ENCODE results near the gene B9D1. TPM values are rescaled to one million over a fixed set of nuclear protein-coding genes. Genes with fewer than 3 reads are reported as not detected.

The B9D1 gene
- total RNA-seq, 1 experiment from 2014 or later = 31.9 TPM

- no peak for TF ChIP-seq ZNF671 (CRISPR knock-in tag; IDR thresholded peaks at IDR 0.05)
- TF ChIP-seq PRDM15 (CRISPR knock-in tag; IDR thresholded peaks at IDR 0.05) = no peak
- peak; percentile 46; the same call in 1 of the 2 replicates for TF ChIP-seq MAX (CRISPR knock-in tag; IDR thresholded peaks at IDR 0.05)
- TF ChIP-seq NR2C2 (CRISPR knock-in tag; IDR thresholded peaks at IDR 0.05) = no peak
- TF ChIP-seq CTCF (IDR thresholded peaks at IDR 0.05) = peak; percentile 52
- TF ChIP-seq ELF4 (CRISPR knock-in tag; IDR thresholded peaks at IDR 0.05; ENCODE audit: low read depth) = no peak
- TF ChIP-seq CDX4 (CRISPR knock-in tag; IDR thresholded peaks at IDR 0.05; ENCODE audit: borderline replicate concordance) = no peak
- TF ChIP-seq SMAD4 (CRISPR knock-in tag; IDR thresholded peaks at IDR 0.05) = no peak
- no peak for TF ChIP-seq ZNF138 (CRISPR knock-in tag; conservative IDR thresholded peaks at IDR 0.05)
- TF ChIP-seq TEAD1 (CRISPR knock-in tag; IDR thresholded peaks at IDR 0.05) = 0 out of 2 replicates have a peak, but pooled peaks have one; percentile 48
- TF ChIP-seq E2F5 (CRISPR knock-in tag; IDR thresholded peaks at IDR 0.05) = no peak
- TF ChIP-seq NR3C1 (CRISPR knock-in tag; conservative IDR thresholded peaks at IDR 0.05; ENCODE audit: low read depth) = no peak
- TF ChIP-seq ERG (CRISPR knock-in tag; IDR thresholded peaks at IDR 0.05) = no peak
- no peak for TF ChIP-seq ATF1 (CRISPR knock-in tag; IDR thresholded peaks at IDR 0.05)
- no peak for TF ChIP-seq ATF3 (CRISPR knock-in tag; conservative IDR thresholded peaks at IDR 0.05)
- TF ChIP-seq SP1 (CRISPR knock-in tag; conservative IDR thresholded peaks at IDR 0.05) = no peak
- TF ChIP-seq USF1 (CRISPR knock-in tag; IDR thresholded peaks at IDR 0.05) = 0 out of 2 replicates have a peak, but pooled peaks have one; percentile 31
- no peak for TF ChIP-seq GABPB1 (CRISPR knock-in tag; IDR thresholded peaks at IDR 0.05)
- no peak for TF ChIP-seq ZNF423 (CRISPR knock-in tag; IDR thresholded peaks at IDR 0.05)
- peak; percentile 47; the same call in 1 of the 2 replicates for TF ChIP-seq USF2 (CRISPR knock-in tag; IDR thresholded peaks at IDR 0.05)
- no peak for TF ChIP-seq RORB (CRISPR knock-in tag; IDR thresholded peaks at IDR 0.05)
- peak; percentile 62; the same call in 1 of the 2 replicates for TF ChIP-seq FOXK1 (CRISPR knock-in tag; IDR thresholded peaks at IDR 0.05)
- no peak for TF ChIP-seq CREM (CRISPR knock-in tag; IDR thresholded peaks at IDR 0.05)
Observed at GRCh38 chr17:19397556-19398041, 35.1 kb upstream of the B9D1 start (continued).

Data from WTC11 (cell line).